HCT116 (cell line): Measurements from ENCODE around the gene ASGR2. TPM values are rescaled to one million over a fixed set of nuclear protein-coding genes. Genes with fewer than 3 reads are reported as not detected.
A peak's percentile ranks its signal among the peaks of the same experiment; 100 is the strongest.

Source experiments
- ATAC-seq: fragments of 200-7000 bp; cut with Tn5 transposase; 2 replicates; pipeline ENCODE4 v1.9.1; 2020; ENCODE audit warnings: mild to moderate bottlenecking, moderate library complexity
- BruUV-seq: library from RNA; stranded (reverse); fragments of 400-500 nt; replicated peaks from 2 replicates; lab custom pipeline; 2021; lab: Mats Ljungman, UMichigan
- CTCF ChIA-PET: fragments of 300-600 bp; sonication (Branson Sonifier 250); formaldehyde crosslinking; loops from one replicate; lab custom pipeline; 2021; ENCODE audit warnings: antibody characterized with exemption; lab: Charles Lee
- POLR2A ChIA-PET: fragments of 300-600, 350-600 bp; sonication (Branson Sonifier 250); formaldehyde crosslinking; loops from one replicate; lab custom pipeline; 2021; ENCODE audit warnings: antibody characterized with exemption; lab: Charles Lee
- RAD21 ChIA-PET, 2 experiments: fragments of 300-600 bp; sonication (Branson Sonifier 250); formaldehyde crosslinking; loops; one replicate each; lab custom pipeline; 2023; ENCODE audit warnings: low total read pairs in 2 of 2; ENCODE audit not compliant: uncharacterized antibody in 2 of 2, unreplicated experiment in 2 of 2, low non-redundant PET in 1 of 2; lab: Charles Lee
- DNase-seq: peaks from one replicate; pipeline ENCODE4 v3.0.0-alpha.2; 2010; ENCODE audit warnings: low read depth, low spot score
- H2AFZ ChIP-seq: fragments of 200-600 bp; shearing (Covaris generic), sonication (generic); 2 replicates; pipeline ENCODE4 v1.6.1; 2017; ENCODE audit warnings: low read depth, mixed run types, mixed read lengths, antibody characterized with exemption, low read length; ENCODE audit not compliant: poor library complexity, severe bottlenecking
- H3K27ac ChIP-seq: 2 replicates; pipeline ENCODE4 v1.5.1; 2012; ENCODE audit warnings: low read depth, low read length
- H3K27me3 ChIP-seq: fragments of 200-600 bp; sonication (generic); 2 replicates; pipeline ENCODE4 v1.6.1; 2016; ENCODE audit warnings: mixed run types, low read length, mixed read lengths; ENCODE audit not compliant: insufficient read depth
- H3K36me3 ChIP-seq, 2 experiments: fragments of 200-500 bp in 1 of 2; fragments of 200-600 bp in 1 of 2; sonication (Bioruptor generic) in 1 of 2; sonication (generic) in 1 of 2; 2 replicates each; pipeline versions ENCODE4 v1.5.1 to v1.6.1; 2014 to 2016; ENCODE audit warnings: low read length in 2 of 2, inconsistent platforms in 1 of 2, mixed read lengths in 1 of 2, mixed run types in 1 of 2; ENCODE audit not compliant: insufficient read depth in 2 of 2, control insufficient read depth in 1 of 2
- H3K4me1 ChIP-seq, 2 experiments: fragments of 200-600 bp in 1 of 2; sonication (generic) in 1 of 2; 2 replicates each; pipeline versions ENCODE4 v1.5.1 to v1.6.1; 2012 to 2017; ENCODE audit warnings: low read length in 2 of 2, inconsistent platforms in 1 of 2, mild to moderate bottlenecking in 1 of 2, mixed read lengths in 1 of 2, mixed run types in 1 of 2, moderate library complexity in 1 of 2; ENCODE audit not compliant: insufficient read depth in 2 of 2, control insufficient read depth in 1 of 2
- H3K4me2 ChIP-seq: fragments of 200-600 bp; sonication (generic); 2 replicates; pipeline ENCODE4 v1.6.1; 2017; ENCODE audit warnings: mixed run types, low read length, mixed read lengths
- H3K4me3 ChIP-seq, 2 experiments: fragments of 200-600 bp in 1 of 2; sonication (generic) in 1 of 2; replicated peaks in 1 of 2; 2 replicates each; pipeline ENCODE4 v1.5.1; 2011 to 2016; ENCODE audit warnings: low read length in 2 of 2, control low read depth in 1 of 2, low read depth in 1 of 2, mild to moderate bottlenecking in 1 of 2, mixed read lengths in 1 of 2, mixed run types in 1 of 2
- H3K79me2 ChIP-seq: fragments of 200-600 bp; sonication (generic); 2 replicates; pipeline ENCODE4 v1.6.1; 2017; ENCODE audit warnings: mild to moderate bottlenecking, mixed run types, low read length, moderate library complexity, mixed read lengths; ENCODE audit not compliant: insufficient read depth
- H3K9ac ChIP-seq: fragments of 200-600 bp; sonication (generic); 2 replicates; pipeline ENCODE4 v1.6.1; 2016; ENCODE audit warnings: low read length, mixed read lengths
- H3K9me2 ChIP-seq: fragments of 200-600 bp; sonication (generic), shearing (Covaris generic); 2 replicates; pipeline ENCODE4 v1.6.1; 2017; ENCODE audit warnings: mixed run types, mild to moderate bottlenecking, moderate library complexity; ENCODE audit not compliant: insufficient read depth
- H3K9me3 ChIP-seq, 2 experiments: fragments of 200-500 bp in 1 of 2; fragments of 200-600 bp in 1 of 2; sonication (Bioruptor generic) in 1 of 2; sonication (generic) in 1 of 2; 2 replicates each; pipeline ENCODE4 v1.6.1; 2014 to 2017; ENCODE audit warnings: low read length in 2 of 2, mixed read lengths in 2 of 2, inconsistent platforms in 1 of 2, low read depth in 1 of 2, mild to moderate bottlenecking in 1 of 2, mixed run types in 1 of 2, moderate library complexity in 1 of 2; ENCODE audit not compliant: control insufficient read depth in 1 of 2, insufficient read depth in 1 of 2
- H4K20me1 ChIP-seq: fragments of 200-600 bp; sonication (generic), shearing (Covaris generic); 2 replicates; pipeline ENCODE4 v1.6.1; 2017; ENCODE audit warnings: mixed run types, mild to moderate bottlenecking, moderate library complexity; ENCODE audit not compliant: insufficient read depth
- CEBPB ChIP-seq: IDR thresholded peaks from 2 replicates; pipeline ENCODE4 v1.6.1; 2012; ENCODE audit warnings: low read depth
- CTCF ChIP-seq, 3 experiments: fragments of 200-600 bp in 1 of 3; sonication (generic) in 1 of 3; IDR thresholded peaks in 2 of 3; conservative IDR thresholded peaks in 1 of 3; 2 replicates each; pipeline ENCODE4 v1.5.1; 2012 to 2017; ENCODE audit warnings: low read depth in 2 of 3, low read length in 2 of 3, antibody characterized with exemption in 1 of 3, borderline replicate concordance in 1 of 3, control low read depth in 1 of 3, mild to moderate bottlenecking in 1 of 3, mixed read lengths in 1 of 3, mixed run types in 1 of 3, moderate library complexity in 1 of 3; ENCODE audit not compliant: insufficient read depth in 1 of 3
- EGR1 ChIP-seq: IDR thresholded peaks from 2 replicates; pipeline ENCODE4 v1.6.1; 2012; ENCODE audit warnings: low read depth
- ELF1 ChIP-seq: IDR thresholded peaks from 2 replicates; pipeline ENCODE4 v1.6.1; 2012; ENCODE audit warnings: low read depth, borderline replicate concordance
- JUND ChIP-seq: IDR thresholded peaks from 2 replicates; pipeline ENCODE4 v1.6.1; 2012
- POLR2A ChIP-seq: IDR thresholded peaks from 2 replicates; pipeline ENCODE4 v1.7.0; 2011; ENCODE audit warnings: borderline replicate concordance; ENCODE audit not compliant: insufficient read depth, insufficient read length; ENCODE audit errors: extremely low read depth
- REST ChIP-seq: IDR thresholded peaks from 2 replicates; pipeline ENCODE4 v1.6.1; 2012; ENCODE audit warnings: low read depth
- SP1 ChIP-seq: IDR thresholded peaks from 2 replicates; pipeline ENCODE4 v1.6.1; 2012; ENCODE audit warnings: low read depth
- SRF ChIP-seq: IDR thresholded peaks from 2 replicates; pipeline ENCODE4 v1.6.1; 2012; ENCODE audit warnings: low read depth
- intact Hi-C: fragments of 100-400 bp; cut with micrococcal nuclease; formaldehyde crosslinking; loops from 2 replicates; pipeline ENCODE4 v1.10.0; 2022
- total RNA-seq: library from RNA; stranded (reverse); gene quantifications from one replicate; pipeline ENCODE4 v1.2.1, GENCODE V29; 2021; ENCODE audit not compliant: unreplicated experiment

ASGR2 gene
- total RNA-seq, 1 experiment from 2014 or later, result 0.32 TPM

GRCh38 chr17:7133424-7133823 lies 18.8 kb upstream of the ASGR2 start:
- ChIA-PET RAD21 (interaction anchor here (1.1 to 1.2 kb wide), 2 partner anchors 88 kb away, joined by 3 to 5 read pairs; no protein-coding TSS in a partner anchor), CTCF (interaction anchor here (0.6 to 2.7 kb wide), 9 partner anchors 68 to 98 kb away, joined by 3 to 16 read pairs (median 4); partner anchors contain the start of genes ACADVL, DLG4, SLC16A11 and SLC16A13), POLR2A (interaction anchor here (0.7 kb wide), 1 partner anchor 88 kb away, joined by 3 read pairs; no protein-coding TSS in a partner anchor)
- no TSS peak for BruUV-seq
- H3K27me3 ChIP-seq, result no peaks in the 10 kb centered on the region
- H3K9me3 ChIP-seq, result no peaks in the 10 kb centered on the region
- H4K20me1 ChIP-seq, result no peaks in the 10 kb centered on the region
- no peaks in the 10 kb centered on the region for H3K9me2 ChIP-seq
- no peak overlapping the region for H3K4me2 ChIP-seq
- no peaks in the 10 kb centered on the region for H3K36me3 ChIP-seq
- H3K4me3 ChIP-seq, result no peak overlapping the region
- TF ChIP-seq SP1 (no peak), JUND (no peak), CTCF (IDR thresholded peaks at IDR 0.05 in 2 of 3, conservative IDR thresholded peaks at IDR 0.05 in 1 of 3; ENCODE audit: borderline replicate concordance in 1 of 3, insufficient read depth in 1 of 3, low read depth in 2 of 3, low read length in 2 of 3) (peak; percentile 5 to 59 (median 41); a peak in 4 of 6 replicates), SRF (no peak), CEBPB (no peak), EGR1 (no peak)
- ATAC-seq (peak; percentile 57; the same call in 1 of the 2 replicates), DNase-seq (no peak)
- no peaks in the 10 kb centered on the region for H3K79me2 ChIP-seq
- no peak overlapping the region for H3K9ac ChIP-seq
- H2AFZ ChIP-seq, result peak overlapping the region; percentile 41
- intact Hi-C loops, result no loop called here
- H3K4me1 ChIP-seq, result peaks cover 4 to 12% of the 10 kb centered on the region in 2 experiments
- no peak overlapping the region for H3K27ac ChIP-seq

- no peak for DNase-seq
- ATAC-seq, result no peak
- POLR2A ChIA-PET, result no interaction called here
- no peak overlapping the region for H3K27ac ChIP-seq
- H3K79me2 ChIP-seq, result no peaks in the 10 kb centered on the region
- BruUV-seq, result no TSS peak
- no peaks in the 10 kb centered on the region for H3K36me3 ChIP-seq
- RAD21 ChIA-PET, result interaction anchor here in 1 of 2 experiments (1.1 kb wide), 1 partner anchor 87 kb away, joined by 3 read pairs; no protein-coding TSS in a partner anchor
- no peaks in the 10 kb centered on the region for H3K9me3 ChIP-seq
- H3K9ac ChIP-seq, result no peak overlapping the region
- TF ChIP-seq ELF1 (no peak), JUND (no peak), REST (no peak), SP1 (no peak), POLR2A (no peak), CTCF (IDR thresholded peaks at IDR 0.05 in 2 of 3, conservative IDR thresholded peaks at IDR 0.05 in 1 of 3; ENCODE audit: borderline replicate concordance in 1 of 3, insufficient read depth in 1 of 3, low read depth in 2 of 3, low read length in 2 of 3) (no peak)
- H3K4me2 ChIP-seq, result no peak overlapping the region
- intact Hi-C loops, result no loop called here
- no peaks in the 10 kb centered on the region for H3K27me3 ChIP-seq
- H3K9me2 ChIP-seq, result no peaks in the 10 kb centered on the region
- CTCF ChIA-PET, result interaction anchor here (1.6 to 2.7 kb wide), 2 partner anchors 79 to 111 kb away, joined by 3 to 16 read pairs; no protein-coding TSS in a partner anchor
- no peak overlapping the region for H3K4me3 ChIP-seq
- peaks cover 4 to 12% of the 10 kb centered on the region in 2 experiments for H3K4me1 ChIP-seq
- H2AFZ ChIP-seq, result no peak overlapping the region
- no peaks in the 10 kb centered on the region for H4K20me1 ChIP-seq
These were observed 18.0 kb upstream of the ASGR2 start for GRCh38 chr17:7132511-7133094.
